ENCODE data around the gene ZNF83.
"Not testable (repeated sequence)": the region's sequence is repeated elsewhere in the genome, so short reads cannot be mapped to it uniquely, and the experiment has no call there.

Gene ZNF83

DNA sequence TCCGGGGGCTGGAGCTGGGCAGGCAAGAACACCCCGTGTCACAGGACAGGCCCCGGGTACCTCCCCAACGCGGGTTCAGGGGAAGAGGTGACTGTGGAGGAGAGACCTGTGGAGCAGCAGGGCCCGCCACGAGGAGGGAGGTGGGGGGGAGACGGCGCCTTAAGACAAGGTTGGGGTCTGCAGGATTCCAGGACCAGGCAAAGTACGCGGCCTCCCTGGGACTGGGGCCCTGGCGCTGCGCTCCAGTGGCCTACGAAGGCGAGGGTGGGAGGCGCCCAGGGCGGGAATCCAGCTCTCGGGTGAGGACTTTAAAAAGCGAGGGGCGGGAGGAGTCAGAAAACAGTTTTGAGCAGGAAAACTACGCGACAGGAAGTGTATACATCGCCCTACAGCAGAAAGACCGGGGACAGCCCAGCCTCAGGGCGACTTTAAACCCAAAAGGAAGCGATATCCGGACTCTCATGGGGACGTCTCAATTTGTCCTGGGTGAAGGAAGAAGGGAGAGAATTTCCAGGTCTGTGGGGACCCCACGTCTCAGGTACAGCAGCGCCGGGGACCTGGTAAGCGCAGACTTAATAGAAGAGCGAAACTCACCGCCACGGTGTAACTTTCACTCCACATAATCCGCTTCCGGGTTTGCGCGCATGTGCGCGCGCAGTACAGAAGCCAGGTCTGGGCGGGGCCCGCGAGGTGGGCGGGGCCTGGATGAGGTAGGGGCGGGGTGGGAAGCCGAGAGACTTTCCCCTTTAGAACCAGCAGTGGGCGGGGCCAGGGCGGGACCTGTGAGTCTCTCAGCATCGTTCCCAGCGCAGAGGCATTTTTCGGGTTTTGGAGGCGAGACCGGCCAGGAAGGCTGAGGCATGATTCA, at the start of gene ZNF83:
ZNF83 (minus strand) TSS at position 638 of the 868 bp plus-strand sequence.
- H3K4me3 ChIP-seq (ENCODE audit: low read depth, low read length) = peak within 1 kb of the TSS; percentile 94
- peak; percentile 64 for DNase-seq (ENCODE audit: low read depth)
- no peak for TF ChIP-seq CTCF (IDR thresholded peaks at IDR 0.05; ENCODE audit: control insufficient read depth, extremely low read depth, insufficient read depth)

DNA sequence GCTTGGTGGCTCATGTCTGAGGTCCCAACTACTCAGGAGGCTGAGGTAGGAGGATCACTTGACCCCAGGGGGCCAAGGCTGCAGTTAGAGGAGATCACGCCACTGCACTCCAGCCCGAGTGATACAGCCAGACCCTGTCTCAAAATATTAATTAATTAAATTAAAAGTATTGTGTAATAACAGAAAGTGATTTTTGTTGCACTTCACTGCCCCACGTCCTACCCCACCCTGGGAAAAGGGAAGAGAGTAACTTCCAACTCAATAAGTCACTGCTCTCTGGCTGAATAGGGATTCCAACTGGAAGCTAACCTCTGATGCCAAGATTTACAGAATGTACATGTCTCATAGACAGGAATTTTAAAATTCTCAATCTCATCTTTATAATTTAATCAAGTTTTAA, 49.5 kb upstream of the ZNF83 start:
- no peak overlapping the region for H3K4me3 ChIP-seq (ENCODE audit: low read depth, low read length)
- no peak for TF ChIP-seq CTCF (IDR thresholded peaks at IDR 0.05; ENCODE audit: control insufficient read depth, extremely low read depth, insufficient read depth)
- no peak for DNase-seq (ENCODE audit: low read depth)

DNA sequence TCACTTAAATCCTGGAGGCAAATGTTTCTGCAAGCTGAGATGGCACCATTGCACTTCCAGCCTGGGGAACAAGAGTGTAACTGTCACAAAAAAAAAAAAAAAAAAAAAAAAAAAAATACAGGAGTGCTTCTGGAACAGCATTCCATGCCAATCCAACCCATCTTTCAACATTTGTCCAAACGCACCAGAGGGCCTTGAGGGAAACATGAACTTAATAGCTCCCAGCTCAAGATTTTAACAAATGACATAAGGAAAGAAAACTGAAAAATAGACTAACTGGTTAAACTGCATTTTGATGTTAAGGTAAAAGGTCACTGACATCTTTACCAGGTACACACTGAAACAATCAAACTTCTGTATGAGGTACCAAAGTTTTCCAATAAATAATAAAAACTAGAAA, 47.7 kb upstream of the ZNF83 start:
- TF ChIP-seq CTCF (IDR thresholded peaks at IDR 0.05; ENCODE audit: control insufficient read depth, extremely low read depth, insufficient read depth) = no peak
- no peak for DNase-seq (ENCODE audit: low read depth)
- no peak overlapping the region for H3K4me3 ChIP-seq (ENCODE audit: low read depth, low read length)

- DNase-seq (ENCODE audit: low read depth); H3K4me3 ChIP-seq (ENCODE audit: low read depth, low read length): not testable (repeated sequence)
Measured at GRCh38 chr19:52681216-52681615, 43.1 kb upstream of the ZNF83 start.

DNA sequence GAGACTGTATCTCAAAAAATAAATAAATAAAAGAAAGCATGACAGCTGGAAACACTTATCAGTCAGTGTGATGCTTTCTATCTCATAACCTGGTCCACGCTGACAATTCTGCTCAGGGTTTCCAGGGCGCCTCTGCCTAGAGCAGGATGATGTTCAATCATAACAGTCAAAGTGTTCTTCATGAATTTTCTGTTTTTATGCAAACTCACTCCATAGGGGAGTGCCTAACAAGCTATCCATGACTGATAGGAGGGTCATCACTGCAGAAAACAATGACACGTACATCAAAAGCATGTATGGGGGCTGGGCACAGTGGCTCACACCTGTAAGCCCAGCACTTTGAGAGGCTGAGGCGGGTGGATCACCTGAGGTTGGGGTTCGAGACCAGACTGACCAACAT, 41.4 kb upstream of the ZNF83 start:
- no peak overlapping the region for H3K4me3 ChIP-seq (ENCODE audit: low read depth, low read length)
- TF ChIP-seq CTCF (IDR thresholded peaks at IDR 0.05; ENCODE audit: control insufficient read depth, extremely low read depth, insufficient read depth) = no peak
- DNase-seq (ENCODE audit: low read depth) = no peak

DNA sequence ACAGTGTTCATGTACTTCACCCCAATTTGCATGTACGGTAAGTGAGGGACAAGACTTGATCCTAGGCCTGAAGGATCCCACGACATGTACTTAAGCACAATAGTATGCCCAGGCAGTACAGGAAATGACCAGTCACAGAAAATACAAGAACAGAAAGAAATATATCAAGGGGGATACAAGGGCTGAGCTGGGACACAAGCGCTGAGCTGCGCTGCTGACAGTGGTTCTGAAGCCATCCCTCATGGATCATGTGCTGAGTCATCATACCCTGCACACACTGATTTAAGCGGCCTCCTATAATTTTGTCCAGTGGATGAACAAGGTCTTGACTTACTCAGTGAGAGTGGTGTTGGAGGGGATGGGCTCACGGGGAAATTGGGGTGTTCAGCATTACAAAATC, 37.1 kb upstream of the ZNF83 start:
- H3K4me3 ChIP-seq (ENCODE audit: low read depth, low read length); DNase-seq (ENCODE audit: low read depth): not testable (repeated sequence)

DNA sequence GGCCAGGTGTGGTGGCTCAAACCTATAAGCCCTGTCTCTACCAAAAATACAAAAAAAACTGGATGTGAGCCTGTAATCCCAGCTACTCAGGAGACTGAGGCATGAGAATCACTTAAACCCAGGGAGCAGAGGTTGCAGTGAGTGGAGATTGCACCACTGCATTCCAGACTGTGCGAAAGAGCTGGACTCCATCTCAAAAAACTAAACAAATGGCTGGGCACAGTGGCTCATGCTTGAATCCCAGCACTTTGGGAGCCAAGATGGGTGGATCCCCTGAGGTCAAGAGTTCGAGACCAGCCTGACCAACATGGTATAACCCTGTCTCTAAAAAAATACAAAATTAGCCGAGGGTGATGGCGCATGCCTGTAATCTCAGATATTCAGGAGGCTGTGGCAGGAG, 34.9 kb upstream of the ZNF83 start:
- DNase-seq (ENCODE audit: low read depth) = no peak
- H3K4me3 ChIP-seq (ENCODE audit: low read depth, low read length) = no peak overlapping the region
- TF ChIP-seq CTCF (IDR thresholded peaks at IDR 0.05; ENCODE audit: control insufficient read depth, extremely low read depth, insufficient read depth) = no peak

GRCh38 chr19:52670046-52670445, 31.9 kb upstream of the ZNF83 start:
- H3K4me3 ChIP-seq (ENCODE audit: low read depth, low read length) = no peak overlapping the region
- no peak for TF ChIP-seq CTCF (IDR thresholded peaks at IDR 0.05; ENCODE audit: control insufficient read depth, extremely low read depth, insufficient read depth)
- no peak for DNase-seq (ENCODE audit: low read depth)

Data from LNCaP clone FGC (cell line).